ENCODE results near the gene ZNF248. TPM values are rescaled to one million over a fixed set of nuclear protein-coding genes. Genes with fewer than 3 reads are reported as not detected.
"Not testable (repeated sequence)": the region's sequence is repeated elsewhere in the genome, so short reads cannot be mapped to it uniquely, and the experiment has no call there.

The ZNF248 gene
- total and polyA plus RNA-seq, 2 donors (not counting 1 experiment from before 2014, with no cell fraction given) = 8.6 to 19.5 TPM

- H3K27ac ChIP-seq (ENCODE audit: low read length in 2 of 2) = no peak overlapping the region
- WGBS (ENCODE audit: insufficient coverage) = 80% methylated on average over 1 of the region's 2 CpGs
- DNase-seq = no peak
- no peaks in the 10 kb centered on the region for H3K9me3 Mint-ChIP-seq (ENCODE audit: insufficient read depth)
- peaks cover 22% of the 10 kb centered on the region for H3K4me1 Mint-ChIP-seq
- no peak overlapping the region for H3K4me3 ChIP-seq (ENCODE audit: control extremely low read depth in 1 of 5, extremely low read depth in 1 of 5, insufficient read depth in 1 of 5, low read depth in 2 of 5, low read length in 4 of 5)
- H3K36me3 ChIP-seq (replicated peaks in 1 of 2; ENCODE audit: control extremely low read depth in 1 of 2, control insufficient read depth in 1 of 2, extremely low read depth in 1 of 2, insufficient read depth in 2 of 2, low read length in 1 of 2) = no peaks in the 10 kb centered on the region
- no peak overlapping the region for H3K27ac Mint-ChIP-seq
- H2AFZ ChIP-seq (ENCODE audit: insufficient read depth, low read depth, low read length, poor library complexity, severe bottlenecking) = no peak overlapping the region
- H3K27me3 ChIP-seq (replicated peaks in 1 of 4; ENCODE audit: control extremely low read depth in 1 of 4, control insufficient read depth in 3 of 4, insufficient read depth in 4 of 4, low read length in 3 of 4) = no peaks in the 10 kb centered on the region
- TF ChIP-seq EZH2 (IDR thresholded peaks at IDR 0.05; ENCODE audit: borderline replicate concordance, insufficient read depth, low read depth, low read length, poor library complexity, severe bottlenecking) = no peak
- TF ChIP-seq CTCF (IDR thresholded peaks at IDR 0.05) = no peak
- no peak overlapping the region for H3K4me3 Mint-ChIP-seq
- peaks cover 14 to 15% of the 10 kb centered on the region in 2 donors for H3K4me1 ChIP-seq (ENCODE audit: control insufficient read depth in 2 of 2, insufficient read depth in 2 of 2, low read length in 2 of 2)
- intact Hi-C loops (cut with micrococcal nuclease) = no loop called here
- H3K79me2 ChIP-seq (ENCODE audit: control insufficient read depth, insufficient read depth, low read length) = peaks cover 17% of the 10 kb centered on the region
- ATAC-seq (ENCODE audit: low read depth) = no peak
- ChIA-PET CTCF (no interaction called here), POLR2A (no interaction called here)
- no peak overlapping the region for H3K4me2 ChIP-seq (replicated peaks; ENCODE audit: low read depth, low read length, poor library complexity, severe bottlenecking)
- H3K9me3 ChIP-seq (ENCODE audit: control extremely low read depth in 1 of 3, control insufficient read depth in 2 of 3, insufficient read depth in 1 of 3, low read length in 2 of 3) = no peaks in the 10 kb centered on the region
- H3K9ac ChIP-seq (ENCODE audit: low read length) = no peak overlapping the region
- H3K27me3 Mint-ChIP-seq = no peaks in the 10 kb centered on the region
- no peaks in the 10 kb centered on the region for H4K20me1 ChIP-seq (ENCODE audit: control insufficient read depth, insufficient read depth, low read length, poor library complexity, severe bottlenecking)
Measured at GRCh38 chr10:37860494-37861190, 3.2 kb upstream of the ZNF248 start.

- intact Hi-C loops (cut with micrococcal nuclease); H3K27me3 Mint-ChIP-seq; H2AFZ ChIP-seq (ENCODE audit: insufficient read depth, low read depth, low read length, poor library complexity, severe bottlenecking); H3K9ac ChIP-seq (ENCODE audit: low read length); H3K9me3 ChIP-seq (ENCODE audit: control extremely low read depth in 1 of 3, control insufficient read depth in 2 of 3, insufficient read depth in 1 of 3, low read length in 2 of 3); POLR2A ChIA-PET; DNase-seq; H3K27ac ChIP-seq (ENCODE audit: low read length in 2 of 2); H3K36me3 ChIP-seq (replicated peaks in 1 of 2; ENCODE audit: control extremely low read depth in 1 of 2, control insufficient read depth in 1 of 2, extremely low read depth in 1 of 2, insufficient read depth in 2 of 2, low read length in 1 of 2); H3K4me2 ChIP-seq (replicated peaks; ENCODE audit: low read depth, low read length, poor library complexity, severe bottlenecking); H3K9me3 Mint-ChIP-seq (ENCODE audit: insufficient read depth); H3K27ac Mint-ChIP-seq; H4K20me1 ChIP-seq (ENCODE audit: control insufficient read depth, insufficient read depth, low read length, poor library complexity, severe bottlenecking); ATAC-seq (ENCODE audit: low read depth); H3K27me3 ChIP-seq (replicated peaks in 1 of 4; ENCODE audit: control extremely low read depth in 1 of 4, control insufficient read depth in 3 of 4, insufficient read depth in 4 of 4, low read length in 3 of 4); H3K4me3 ChIP-seq (ENCODE audit: control extremely low read depth in 1 of 5, extremely low read depth in 1 of 5, insufficient read depth in 1 of 5, low read depth in 2 of 5, low read length in 4 of 5): not testable (repeated sequence)
- CTCF ChIA-PET = interaction anchor here (0.6 kb wide), 1 partner anchor 24 kb away, joined by 5 read pairs; no protein-coding TSS in a partner anchor
- peaks cover 27% of the 10 kb centered on the region for H3K4me1 Mint-ChIP-seq
- H3K4me3 Mint-ChIP-seq = peak overlapping the region; percentile 36
- H3K4me1 ChIP-seq (ENCODE audit: control insufficient read depth in 2 of 2, insufficient read depth in 2 of 2, low read length in 2 of 2) = peaks cover 13 to 14% of the 10 kb centered on the region in 2 donors
- 97% methylated on average over 12 of the region's 16 CpGs for WGBS (ENCODE audit: insufficient coverage)
- peaks cover 23% of the 10 kb centered on the region for H3K79me2 ChIP-seq (ENCODE audit: control insufficient read depth, insufficient read depth, low read length)
Measured at GRCh38 chr10:37859270-37859669, 1.9 kb upstream of the ZNF248 start.

All from B cell (primary cell).